SH-SY5Y (cell line): ENCODE results near the gene DNAJC17.

ENCODE experiments used
- GATA2 ChIP-seq: IDR thresholded peaks from 2 replicates; pipeline ENCODE4 v1.6.1; 2011; ENCODE audit warnings: mild to moderate bottlenecking, low read depth, low read length
- GATA3 ChIP-seq: IDR thresholded peaks from 2 replicates; pipeline ENCODE4 v1.6.1; 2011; ENCODE audit warnings: low read depth, mild to moderate bottlenecking, low read length, moderate library complexity

DNA sequence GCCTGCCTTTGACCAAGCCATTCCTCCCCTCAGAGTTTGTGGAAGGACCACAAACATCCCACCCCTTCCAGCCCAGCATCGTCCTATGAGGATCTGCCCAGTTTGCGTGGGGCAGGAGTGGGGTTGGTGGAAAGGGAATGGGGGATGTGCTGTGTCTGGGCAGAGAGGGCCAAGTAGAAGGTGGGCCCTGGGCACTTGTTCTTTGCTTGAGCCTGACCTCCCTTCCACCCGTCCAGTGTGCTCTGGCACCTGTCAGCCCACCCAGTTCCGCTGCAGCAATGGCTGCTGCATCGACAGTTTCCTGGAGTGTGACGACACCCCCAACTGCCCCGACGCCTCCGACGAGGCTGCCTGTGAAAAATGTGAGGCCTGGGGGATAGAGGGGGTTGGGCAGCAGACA, 46.9 kb upstream of the DNAJC17 start:
- TF ChIP-seq GATA3 = no peak
- TF ChIP-seq GATA2 = no peak
